GM19372 (cell line): ENCODE results near the gene PVALEF.

ENCODE experiments used
- ATAC-seq: cut with Tn5 transposase; IDR thresholded peaks from one replicate; pipeline ENCODE4 v1.9.1; 2021; ENCODE audit warnings: mild to moderate bottlenecking, low read depth, moderate library complexity; ENCODE audit not compliant: unreplicated experiment

The PVALEF gene

DNA sequence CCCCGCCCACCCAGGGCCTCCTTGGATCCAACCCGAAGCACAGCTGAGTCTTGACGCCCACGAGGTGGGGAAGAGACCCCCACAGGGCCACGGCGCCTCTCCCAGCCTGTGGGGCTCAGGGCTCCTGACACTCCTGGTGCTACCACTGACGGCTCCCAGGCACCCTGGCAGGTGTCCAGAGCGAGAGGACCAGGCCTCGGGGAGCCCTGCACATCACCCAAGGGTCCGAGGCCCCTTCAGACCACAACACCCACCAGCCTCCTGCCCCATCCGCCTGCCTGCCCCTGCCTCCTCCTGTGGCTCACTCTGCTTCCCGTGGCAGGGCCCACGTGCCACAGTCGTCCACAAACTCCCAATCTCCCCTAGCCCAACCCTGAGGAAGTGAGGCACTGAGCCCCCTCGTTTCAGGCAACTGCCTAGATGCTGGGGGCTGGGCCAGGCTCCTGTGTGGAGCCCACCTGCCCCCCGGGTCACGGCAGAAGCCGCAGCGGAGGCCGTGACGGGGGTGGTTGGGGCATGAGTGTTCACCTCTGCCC lies 29.0 kb downstream of the PVALEF start:
- ATAC-seq: no peak

GRCh38 chr17:81194941-81195901 lies 29.9 kb downstream of the PVALEF start:
- no peak for ATAC-seq

GRCh38 chr17:81195941-81196495 lies 30.7 kb downstream of the PVALEF start:
- ATAC-seq: no peak

DNA sequence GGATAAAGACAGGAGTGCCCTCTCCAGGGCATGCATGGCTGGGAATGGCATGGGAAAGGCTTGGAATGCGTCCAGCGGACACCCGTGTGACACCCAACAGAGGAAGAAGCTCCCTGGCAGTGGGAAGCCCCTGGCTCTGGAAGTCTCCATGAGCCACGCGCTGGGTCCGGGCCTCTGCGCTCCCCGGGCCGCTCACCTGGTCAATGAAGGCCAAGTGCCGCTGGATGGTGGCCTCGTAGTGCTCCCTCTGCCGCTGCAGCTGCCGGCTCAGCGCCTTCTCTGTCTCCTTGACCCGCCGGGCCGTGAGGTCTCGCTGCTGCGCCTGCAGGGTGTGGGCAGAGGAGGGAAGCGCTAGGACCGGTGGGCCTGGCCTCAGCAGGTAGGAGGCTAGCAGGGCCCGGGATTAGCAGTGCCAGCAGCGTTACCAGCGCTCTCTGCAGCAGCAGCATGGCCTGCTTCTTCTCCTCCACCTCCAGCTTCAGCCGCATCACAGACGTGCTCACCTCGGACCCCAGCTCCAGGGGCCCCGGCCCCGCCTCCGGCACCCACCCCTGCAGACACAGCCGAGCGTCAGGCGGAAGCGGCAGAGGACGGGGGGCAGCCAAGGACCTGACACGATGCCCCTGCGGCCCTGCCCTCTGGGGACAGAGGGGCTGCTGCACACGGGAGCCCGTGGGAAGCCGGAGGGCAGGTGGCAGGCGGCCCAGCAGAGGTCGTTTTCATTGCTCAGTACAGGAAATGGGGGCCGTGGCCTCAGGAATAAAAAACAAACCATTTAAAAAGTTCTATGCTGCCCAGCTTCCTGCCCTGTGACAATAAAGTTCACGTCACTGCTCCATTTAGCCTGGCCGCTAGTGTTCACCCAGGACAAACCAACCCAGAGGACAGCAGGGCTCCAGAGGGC lies 31.4 kb downstream of the PVALEF start:
- ATAC-seq: no peak

GRCh38 chr17:81197409-81197795 lies 32.1 kb downstream of the PVALEF start:
- no peak for ATAC-seq

DNA sequence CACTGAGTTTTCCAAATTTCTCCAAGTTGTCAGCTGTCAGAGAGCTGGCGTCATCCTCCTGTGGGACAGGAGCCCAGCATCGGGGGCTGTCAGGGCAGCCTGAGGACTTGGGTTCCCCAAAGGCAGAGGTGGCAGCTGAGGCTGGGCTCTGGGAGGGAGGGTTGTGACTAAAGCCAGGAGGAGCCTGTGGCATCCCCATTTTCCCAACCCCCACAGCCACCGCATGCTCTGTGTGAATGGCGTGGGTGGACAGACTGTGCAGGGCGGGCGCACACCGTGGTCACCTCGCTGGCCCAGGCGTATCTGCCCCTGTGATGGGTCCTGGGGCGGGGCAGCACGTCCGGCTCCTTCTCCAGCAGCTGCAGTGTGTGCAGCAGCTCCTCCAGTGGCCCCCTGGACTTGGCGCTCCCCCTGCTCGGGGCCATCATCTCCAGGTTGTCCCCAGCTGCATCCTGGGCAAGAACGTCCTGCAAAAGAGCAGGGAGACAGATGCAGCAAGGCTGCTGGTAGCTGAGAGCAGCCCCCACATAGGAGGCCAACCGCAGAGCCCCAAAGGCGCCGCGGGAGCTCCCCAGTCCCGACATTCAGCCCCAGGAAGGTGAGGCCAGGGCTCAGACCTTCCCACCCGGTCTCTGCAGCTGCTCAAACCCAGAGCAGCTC lies 32.7 kb downstream of the PVALEF start:
- ATAC-seq: no peak

DNA sequence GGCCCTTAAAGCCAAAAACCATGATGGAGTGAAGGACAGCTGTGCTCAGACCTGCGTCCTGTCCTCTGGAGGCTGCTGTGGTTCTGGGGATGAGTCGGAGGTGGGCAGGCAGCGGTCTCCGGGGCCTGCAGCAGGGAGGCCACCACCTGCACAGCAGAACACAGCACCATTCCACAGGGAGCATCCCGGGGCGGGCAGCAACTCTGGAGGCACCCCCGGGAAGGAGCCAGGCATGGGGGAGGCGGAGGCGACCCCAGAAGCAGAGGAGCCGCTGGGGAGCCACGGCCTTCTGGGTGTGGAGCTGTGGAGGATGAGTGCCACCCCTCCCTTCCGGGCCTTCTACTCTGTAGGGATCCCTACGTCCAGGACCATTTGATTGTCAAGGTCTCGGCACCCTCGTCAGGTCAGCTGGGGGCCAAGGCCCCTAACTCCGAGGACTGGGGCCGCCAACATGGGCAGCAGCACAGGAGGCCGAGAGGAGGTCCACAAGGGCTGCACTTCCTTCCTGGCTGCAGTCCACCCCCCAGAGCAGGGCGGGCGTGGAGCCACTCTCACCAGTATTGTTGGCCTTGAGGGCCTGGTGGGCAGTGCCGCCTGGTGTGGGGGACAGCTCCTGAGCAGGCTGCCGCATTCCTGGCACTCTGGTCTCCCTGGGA lies 33.6 kb downstream of the PVALEF start:
- no peak for ATAC-seq

- no peak for ATAC-seq
Observed at GRCh38 chr17:81199482-81199830, 34.1 kb downstream of the PVALEF start.

DNA sequence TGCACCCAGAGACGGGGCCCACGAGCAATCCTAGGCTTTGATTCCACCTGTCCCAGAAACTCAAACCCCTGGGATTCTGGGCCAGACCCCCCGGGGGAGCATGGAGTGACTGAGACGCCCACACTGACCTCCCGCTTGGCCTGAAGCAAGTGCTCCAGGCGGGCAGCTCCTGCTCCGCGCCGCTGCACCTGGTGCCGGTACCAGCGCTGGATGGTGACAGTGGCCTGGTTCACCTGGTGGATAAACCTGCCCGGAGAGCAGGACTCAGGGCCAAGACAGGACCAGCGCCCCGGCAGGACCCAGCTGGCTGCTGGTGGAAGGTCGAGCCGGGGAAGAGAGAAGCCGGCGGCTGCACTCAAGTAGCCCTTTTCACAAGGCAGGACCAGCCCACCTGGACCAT lies 34.9 kb downstream of the PVALEF start:
- ATAC-seq: no peak

DNA sequence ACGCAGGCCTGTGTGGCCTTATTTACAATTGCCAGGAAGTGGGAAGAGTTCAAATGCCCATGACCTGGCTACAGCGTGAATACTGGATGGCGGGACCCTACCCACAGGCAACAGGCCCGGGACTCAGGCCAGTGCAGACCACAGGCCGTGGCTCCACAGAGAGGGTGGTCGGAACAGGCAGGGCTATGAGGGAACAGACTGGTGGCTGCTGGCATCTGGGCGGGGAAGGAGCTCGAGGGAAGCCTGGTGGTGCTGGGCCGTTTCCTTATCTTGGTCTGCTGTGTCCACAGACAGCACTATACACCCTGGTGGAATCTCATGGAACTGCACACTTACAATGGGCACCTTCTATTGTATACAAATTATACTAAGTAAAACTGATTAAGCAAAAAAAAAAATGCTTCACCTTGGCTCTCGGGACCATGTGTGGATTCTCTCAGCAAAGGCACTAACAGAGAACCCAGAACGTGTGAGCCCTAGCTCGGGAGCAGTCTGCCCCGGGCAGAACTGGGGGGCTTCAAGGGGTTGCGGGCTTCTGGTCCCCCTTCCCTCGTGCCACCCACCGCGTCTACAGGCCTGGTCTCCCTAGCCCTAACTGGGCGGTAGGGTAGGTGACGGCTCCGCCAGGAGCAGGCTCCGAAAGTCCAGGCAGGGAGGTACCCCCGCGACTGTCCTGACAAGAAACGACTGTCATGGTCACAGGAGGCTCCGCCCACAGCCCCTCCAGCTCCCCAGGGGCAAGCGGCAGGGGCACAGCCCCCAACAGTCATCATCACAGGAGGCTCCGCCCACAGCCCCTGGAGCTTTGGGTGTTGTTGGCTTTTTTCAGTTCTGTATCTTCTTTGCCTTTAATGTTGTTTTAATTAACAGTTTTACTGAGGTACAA lies 35.6 kb downstream of the PVALEF start:
- no peak for ATAC-seq

DNA sequence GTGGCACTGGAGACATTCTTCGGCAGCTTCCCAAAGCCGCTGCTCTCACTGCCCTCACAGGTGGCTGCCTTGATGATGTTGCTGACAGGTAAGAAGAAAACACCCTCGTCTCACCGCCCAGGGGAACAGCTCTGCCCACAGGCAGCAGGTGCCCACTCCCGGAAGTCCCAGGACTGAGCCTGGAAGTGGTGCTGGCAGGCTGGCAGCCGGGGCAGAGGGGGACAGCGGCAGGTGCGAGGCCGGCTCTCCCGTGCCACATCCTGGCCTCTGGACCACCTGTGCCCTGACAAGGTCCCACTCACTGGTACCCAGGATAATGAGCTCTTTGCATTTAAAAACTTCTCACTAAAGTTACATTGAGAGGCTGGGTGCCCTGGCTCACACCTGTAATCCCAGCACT lies 37.0 kb downstream of the PVALEF start:
- no peak for ATAC-seq

- ATAC-seq: no peak
Observed at GRCh38 chr17:81203136-81203535, 37.8 kb downstream of the PVALEF start.

DNA sequence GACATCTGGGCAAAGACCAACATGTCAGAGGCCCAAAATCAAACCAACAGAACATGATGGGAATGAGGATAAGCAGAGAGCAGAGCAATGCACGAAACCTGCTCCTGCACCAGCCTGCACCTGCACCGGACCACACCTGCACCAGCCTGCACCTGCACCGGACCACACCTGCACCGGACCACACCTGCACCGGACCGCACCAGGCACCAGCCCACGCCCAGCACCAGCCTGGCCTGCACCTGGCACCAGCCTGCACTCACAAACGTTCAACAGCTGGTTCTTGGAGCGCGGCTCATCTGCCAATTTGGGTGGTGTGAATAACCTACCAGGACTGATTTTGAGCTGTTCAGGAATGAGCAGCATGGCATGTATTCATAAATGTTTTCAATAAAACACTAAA lies 39.3 kb downstream of the PVALEF start:
- ATAC-seq: no peak

DNA sequence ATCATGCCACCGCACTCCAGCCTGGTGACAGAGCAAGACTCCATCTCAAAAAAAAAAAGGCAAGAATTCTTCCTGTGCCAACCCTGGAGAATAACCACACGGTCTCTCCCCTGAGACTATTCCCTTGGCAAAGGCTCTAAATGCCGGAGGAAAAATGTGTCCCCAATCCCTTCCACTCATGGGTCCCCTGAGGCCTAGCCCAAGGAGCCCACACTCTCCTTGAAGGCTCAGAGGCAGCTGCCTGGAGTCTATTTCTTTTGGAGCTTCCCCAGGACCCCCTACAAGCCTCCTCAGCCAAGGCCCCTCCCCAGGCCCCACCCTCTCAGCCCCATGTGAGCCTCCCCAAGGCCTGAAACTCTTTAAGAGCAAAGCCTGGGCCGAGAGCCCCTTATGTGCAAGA lies 40.9 kb downstream of the PVALEF start:
- ATAC-seq: no peak

GRCh38 chr17:81206657-81207056 lies 41.4 kb downstream of the PVALEF start:
- no peak for ATAC-seq

DNA sequence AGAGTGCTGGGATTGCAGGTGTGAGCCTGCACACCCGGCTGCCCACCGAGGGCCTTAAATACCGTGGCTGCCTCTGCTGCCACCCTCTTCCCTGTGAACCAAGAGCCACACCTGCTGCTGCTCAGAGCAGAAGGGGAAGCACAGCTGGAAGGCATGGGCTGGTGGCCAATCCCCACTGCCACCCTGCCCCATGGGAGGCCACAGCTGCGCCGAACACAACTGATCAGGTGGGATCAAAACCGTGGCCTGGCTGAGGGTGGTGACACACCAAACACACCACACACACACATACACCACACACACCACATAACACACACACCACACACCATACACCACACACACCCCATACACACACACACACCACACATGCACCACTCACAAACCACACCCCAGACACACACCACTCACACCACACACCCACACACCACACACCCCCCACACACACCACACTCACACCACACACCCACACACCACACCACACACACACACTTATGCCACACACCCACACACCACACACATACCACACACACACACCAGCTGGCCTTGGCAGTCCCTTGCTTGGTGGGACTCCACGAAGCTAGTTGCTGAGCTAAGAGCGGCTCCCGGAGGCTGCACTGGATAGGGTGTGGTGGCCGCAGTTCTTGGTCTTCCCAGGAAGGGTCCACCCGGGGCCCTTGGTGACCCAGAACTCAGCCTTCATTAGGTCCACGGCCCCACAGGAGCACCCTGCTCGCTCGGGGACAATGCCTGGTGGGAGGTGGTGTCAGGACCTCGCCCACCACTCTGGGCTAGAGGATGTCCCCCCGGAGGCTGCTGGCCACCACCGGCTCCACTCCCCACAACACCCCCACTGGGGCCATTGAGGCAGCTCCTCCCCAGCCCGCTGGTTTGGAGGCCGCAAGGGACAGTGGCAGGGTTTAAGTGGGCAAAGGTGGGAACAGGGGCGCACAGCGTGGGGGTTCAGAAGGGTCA lies 42.6 kb downstream of the PVALEF start:
- ATAC-seq: no peak

- no peak for ATAC-seq
Observed at GRCh38 chr17:81208651-81209050, 43.3 kb downstream of the PVALEF start.

DNA sequence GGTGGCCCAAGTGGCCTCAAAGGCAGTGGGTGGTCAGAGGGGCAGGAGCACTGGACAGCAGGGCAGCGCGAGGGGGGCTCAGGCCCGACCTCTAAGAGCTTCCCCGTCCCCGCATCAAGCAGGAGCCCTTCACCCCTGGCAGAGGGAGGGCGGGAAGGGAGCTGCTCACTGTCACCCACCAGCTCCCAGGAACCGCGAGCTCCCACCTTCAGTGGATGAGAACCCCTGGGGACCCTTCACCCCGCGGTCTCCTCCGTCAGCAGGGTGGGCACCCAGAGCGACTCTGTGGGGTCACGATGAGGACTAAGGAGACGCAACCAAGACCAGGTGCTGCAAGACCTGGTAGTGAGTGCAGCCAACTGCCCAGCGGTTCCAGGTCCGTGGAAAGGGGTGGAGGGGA lies 43.8 kb downstream of the PVALEF start:
- no peak for ATAC-seq
